ENCODE results near the gene CPT1A. TPM values are rescaled to one million over a fixed set of nuclear protein-coding genes. Genes with fewer than 3 reads are reported as not detected.

CPT1A gene
- total and polyA plus RNA-seq, 10 of the 15 experiments (the other 5 are each of a cell fraction or from before 2014, with no cell fraction given): 1.1 to 17.5 (median 6.0) TPM

DNA sequence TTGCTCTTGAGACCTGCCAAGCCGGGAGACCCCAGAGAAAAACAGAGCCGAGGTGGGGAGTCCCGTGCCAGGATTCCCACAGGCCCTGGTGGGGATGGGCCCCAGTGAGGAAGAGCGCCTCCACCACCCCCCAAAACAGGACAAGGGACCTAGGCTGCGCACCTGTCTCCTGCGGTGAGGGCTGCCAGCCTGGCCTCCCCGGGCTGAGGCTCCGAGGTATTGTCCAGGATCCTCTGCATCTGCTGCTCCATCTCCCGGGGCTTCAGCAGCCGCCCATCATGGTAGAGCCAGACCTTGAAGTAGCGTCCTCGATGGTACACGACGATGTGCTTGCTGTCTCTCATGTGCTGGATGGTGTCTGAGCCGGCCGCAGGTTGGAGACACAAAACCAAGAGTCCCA lies 57.1 kb downstream of the CPT1A start:
- in situ Hi-C loops (cut with MboI): no loop called here
- BruUV-seq (replicated peaks): no TSS peak
- H3K36me3 ChIP-seq (ENCODE audit: control insufficient read depth in 2 of 2, insufficient read depth in 2 of 2, low read length in 1 of 2): peaks cover 2 to 4% of the 10 kb centered on the region in 2 experiments; a peak in 2 of 4 replicates
- H2AFZ ChIP-seq (ENCODE audit: control insufficient read depth, low read depth, low read length): no peak overlapping the region
- TF ChIP-seq ATF7 (IDR thresholded peaks at IDR 0.05; ENCODE audit: low read depth): no peak
- no peak for TF ChIP-seq CHD2 (IDR thresholded peaks at IDR 0.05; ENCODE audit: borderline replicate concordance, low read depth, low read length)
- TF ChIP-seq WRNIP1 (IDR thresholded peaks at IDR 0.05; ENCODE audit: borderline replicate concordance, low read depth, low read length): no peak
- TF ChIP-seq SPI1 (IDR thresholded peaks at IDR 0.05; ENCODE audit: borderline replicate concordance, insufficient read depth, low read depth, low read length): no peak
- no peak for TF ChIP-seq GABPA (IDR thresholded peaks at IDR 0.05; ENCODE audit: low read depth)
- TF ChIP-seq TAF1 (IDR thresholded peaks at IDR 0.05; ENCODE audit: borderline replicate concordance, low read depth, low read length): no peak
- TF ChIP-seq, protein P1, sequence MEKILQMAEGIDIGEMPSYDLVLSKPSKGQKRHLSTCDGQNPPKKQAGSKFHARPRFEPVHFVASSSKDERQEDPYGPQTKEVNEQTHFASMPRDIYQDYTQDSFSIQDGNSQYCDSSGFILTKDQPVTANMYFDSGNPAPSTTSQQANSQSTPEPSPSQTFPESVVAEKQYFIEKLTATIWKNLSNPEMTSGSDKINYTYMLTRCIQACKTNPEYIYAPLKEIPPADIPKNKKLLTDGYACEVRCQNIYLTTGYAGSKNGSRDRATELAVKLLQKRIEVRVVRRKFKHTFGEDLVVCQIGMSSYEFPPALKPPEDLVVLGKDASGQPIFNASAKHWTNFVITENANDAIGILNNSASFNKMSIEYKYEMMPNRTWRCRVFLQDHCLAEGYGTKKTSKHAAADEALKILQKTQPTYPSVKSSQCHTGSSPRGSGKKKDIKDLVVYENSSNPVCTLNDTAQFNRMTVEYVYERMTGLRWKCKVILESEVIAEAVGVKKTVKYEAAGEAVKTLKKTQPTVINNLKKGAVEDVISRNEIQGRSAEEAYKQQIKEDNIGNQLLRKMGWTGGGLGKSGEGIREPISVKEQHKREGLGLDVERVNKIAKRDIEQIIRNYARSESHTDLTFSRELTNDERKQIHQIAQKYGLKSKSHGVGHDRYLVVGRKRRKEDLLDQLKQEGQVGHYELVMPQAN (conservative IDR thresholded peaks at IDR 0.05): no peak
- TF ChIP-seq, protein P2, sequence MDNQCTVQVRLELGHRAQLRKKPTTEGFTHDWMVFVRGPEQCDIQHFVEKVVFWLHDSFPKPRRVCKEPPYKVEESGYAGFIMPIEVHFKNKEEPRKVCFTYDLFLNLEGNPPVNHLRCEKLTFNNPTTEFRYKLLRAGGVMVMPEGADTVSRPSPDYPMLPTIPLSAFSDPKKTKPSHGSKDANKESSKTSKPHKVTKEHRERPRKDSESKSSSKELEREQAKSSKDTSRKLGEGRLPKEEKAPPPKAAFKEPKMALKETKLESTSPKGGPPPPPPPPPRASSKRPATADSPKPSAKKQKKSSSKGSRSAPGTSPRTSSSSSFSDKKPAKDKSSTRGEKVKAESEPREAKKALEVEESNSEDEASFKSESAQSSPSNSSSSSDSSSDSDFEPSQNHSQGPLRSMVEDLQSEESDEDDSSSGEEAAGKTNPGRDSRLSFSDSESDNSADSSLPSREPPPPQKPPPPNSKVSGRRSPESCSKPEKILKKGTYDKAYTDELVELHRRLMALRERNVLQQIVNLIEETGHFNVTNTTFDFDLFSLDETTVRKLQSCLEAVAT (IDR thresholded peaks at IDR 0.05): no peak
- no peak for TF ChIP-seq ZBTB40 (IDR thresholded peaks at IDR 0.05; ENCODE audit: borderline replicate concordance)
- TF ChIP-seq, protein P3, sequence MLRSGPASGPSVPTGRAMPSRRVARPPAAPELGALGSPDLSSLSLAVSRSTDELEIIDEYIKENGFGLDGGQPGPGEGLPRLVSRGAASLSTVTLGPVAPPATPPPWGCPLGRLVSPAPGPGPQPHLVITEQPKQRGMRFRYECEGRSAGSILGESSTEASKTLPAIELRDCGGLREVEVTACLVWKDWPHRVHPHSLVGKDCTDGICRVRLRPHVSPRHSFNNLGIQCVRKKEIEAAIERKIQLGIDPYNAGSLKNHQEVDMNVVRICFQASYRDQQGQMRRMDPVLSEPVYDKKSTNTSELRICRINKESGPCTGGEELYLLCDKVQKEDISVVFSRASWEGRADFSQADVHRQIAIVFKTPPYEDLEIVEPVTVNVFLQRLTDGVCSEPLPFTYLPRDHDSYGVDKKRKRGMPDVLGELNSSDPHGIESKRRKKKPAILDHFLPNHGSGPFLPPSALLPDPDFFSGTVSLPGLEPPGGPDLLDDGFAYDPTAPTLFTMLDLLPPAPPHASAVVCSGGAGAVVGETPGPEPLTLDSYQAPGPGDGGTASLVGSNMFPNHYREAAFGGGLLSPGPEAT (IDR thresholded peaks at IDR 0.05; ENCODE audit: low read depth): no peak
- no peak for TF ChIP-seq EP300 (IDR thresholded peaks at IDR 0.05; ENCODE audit: borderline replicate concordance in 1 of 2, control insufficient read depth in 1 of 2, low read depth in 2 of 2, low read length in 2 of 2)
- RAD21 ChIA-PET (ENCODE audit: unreplicated experiment): no interaction called here
- ATAC-seq (no peak), FAIRE-seq (no peak), DNase-seq (ENCODE audit: low read depth, low spot score) (no peak)
- H3K79me2 ChIP-seq (ENCODE audit: control insufficient read depth, insufficient read depth, low read length): no peaks in the 10 kb centered on the region
- SMC1A ChIA-PET (ENCODE audit: uncharacterized antibody, unreplicated experiment): no interaction called here
- no peak overlapping the region for H3K9ac ChIP-seq (ENCODE audit: control insufficient read depth, insufficient read depth, low read length)
- H3K4me1 ChIP-seq (ENCODE audit: control insufficient read depth, insufficient read depth, low read length): no peaks in the 10 kb centered on the region
- H3K4me2 ChIP-seq (ENCODE audit: control insufficient read depth, insufficient read depth): no peak overlapping the region
- WGBS (ENCODE audit: insufficient coverage, insufficient replicate concordance, low lambda C conversion rate, missing lambda C conversion rate): 89% methylated on average over 16 of the region's 16 CpGs
- H3K4me3 ChIP-seq: no peak overlapping the region
- intact Hi-C loops (cut with micrococcal nuclease; ENCODE audit: unreplicated experiment): no loop called here
- H3K27me3 ChIP-seq (replicated peaks in 1 of 2; ENCODE audit: control insufficient read depth in 2 of 2, insufficient read depth in 2 of 2, low read length in 1 of 2): no peaks in the 10 kb centered on the region
- H3K27ac ChIP-seq (ENCODE audit: control insufficient read depth, insufficient read depth): no peak overlapping the region
- no peaks in the 10 kb centered on the region for H3K9me3 ChIP-seq (replicated peaks; ENCODE audit: control insufficient read depth, insufficient read depth, low read length)
- POLR2A ChIA-PET: no interaction called here
- no peaks in the 10 kb centered on the region for H4K20me1 ChIP-seq (ENCODE audit: control insufficient read depth, insufficient read depth)
- CTCF ChIA-PET: no interaction called here
